ENCODE results near the gene GRK3. TPM values are rescaled to one million over a fixed set of nuclear protein-coding genes. Genes with fewer than 3 reads are reported as not detected.
"Not testable (repeated sequence)": the region's sequence is repeated elsewhere in the genome, so short reads cannot be mapped to it uniquely, and the experiment has no call there.

The GRK3 gene
- polyA plus RNA-seq, 4 donors = 0.22 to 6.0 (median 2.0) TPM

DNA sequence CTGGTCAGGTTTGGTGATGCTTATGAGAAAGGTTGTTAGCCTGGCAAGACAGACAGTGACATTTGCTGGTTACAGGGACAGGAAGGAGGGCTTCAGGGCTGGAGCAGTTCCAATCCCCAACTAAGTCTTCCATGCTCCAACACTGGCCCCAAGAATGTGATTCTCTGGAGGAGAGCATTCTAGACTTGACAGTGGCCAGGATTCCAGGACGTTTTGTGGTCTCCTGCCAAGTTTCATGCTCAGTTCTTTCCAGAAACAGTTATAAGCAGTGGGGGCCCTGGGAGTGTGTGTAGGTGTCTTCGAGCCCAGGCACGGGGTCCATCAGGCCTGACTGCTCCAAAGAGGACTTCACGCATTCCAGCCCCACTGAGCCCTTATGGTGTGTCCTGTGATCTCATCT is 8.9 kb upstream of the GRK3 start:
- H3K4me3 ChIP-seq (ENCODE audit: low read depth in 1 of 3, low read length in 3 of 3) = no peak overlapping the region
- no peak for DNase-seq
- FAIRE-seq = no peak
- H3K27me3 ChIP-seq (ENCODE audit: control insufficient read depth in 3 of 3, insufficient read depth in 3 of 3, low read length in 3 of 3) = no peaks in the 10 kb centered on the region
- no peaks in the 10 kb centered on the region for H3K9me3 ChIP-seq (ENCODE audit: control insufficient read depth in 2 of 2, insufficient read depth in 1 of 2, low read depth in 1 of 2, low read length in 1 of 2)
- WGBS, 3 donors = 68 to 82% (median 71%) methylated on average over 4 of the region's 4 CpGs
- no peaks in the 10 kb centered on the region for H3K36me3 ChIP-seq (ENCODE audit: control insufficient read depth in 3 of 3, insufficient read depth in 2 of 3, low read depth in 1 of 3, low read length in 3 of 3)
- no peak overlapping the region for H3K27ac ChIP-seq (ENCODE audit: low read depth in 1 of 3, low read length in 2 of 3)
- H3K4me1 ChIP-seq (ENCODE audit: control insufficient read depth in 3 of 3, insufficient read depth in 2 of 3, low read depth in 1 of 3, low read length in 2 of 3) = no peaks in the 10 kb centered on the region

DNA sequence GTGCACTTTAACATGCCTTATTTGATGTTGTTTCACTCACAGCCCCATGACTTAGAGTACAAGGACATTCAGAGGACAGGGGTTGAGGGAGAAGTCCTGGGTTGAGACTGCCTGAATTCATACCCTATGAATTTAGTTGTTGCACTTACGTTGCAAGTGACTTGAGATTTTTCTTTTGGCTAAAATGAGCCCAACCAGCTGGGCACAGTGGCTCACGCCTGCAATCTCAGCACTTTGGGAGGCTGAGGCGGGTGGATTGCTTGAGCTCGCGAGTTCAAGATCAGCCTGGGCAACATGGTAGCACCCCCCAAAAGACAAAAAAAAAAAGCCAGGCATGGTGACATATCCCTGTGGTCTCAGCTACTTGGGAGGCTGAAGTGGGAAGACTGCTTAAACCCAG is 7.3 kb upstream of the GRK3 start:
- no peak overlapping the region for H3K27ac ChIP-seq (ENCODE audit: low read depth in 1 of 3, low read length in 2 of 3)

DNA sequence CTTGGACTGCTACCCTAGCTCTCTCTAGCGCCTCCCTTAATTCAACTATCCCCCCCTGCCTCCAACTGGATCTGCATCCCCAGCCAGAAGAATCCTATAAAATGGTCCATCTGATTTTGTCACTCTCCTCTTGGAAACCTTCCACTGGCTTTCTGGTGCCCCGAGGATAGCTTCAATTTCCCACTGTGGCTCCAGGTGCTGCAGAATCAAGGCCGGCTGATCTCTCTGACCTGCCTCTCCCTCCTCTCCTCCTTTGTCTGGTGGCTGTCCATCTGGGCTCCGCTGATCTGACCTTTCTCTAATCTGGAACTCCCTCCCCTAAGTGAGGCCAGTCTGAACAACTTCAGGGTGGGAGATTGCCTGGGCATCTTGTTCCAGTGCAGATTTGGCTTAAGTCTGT is 6.1 kb upstream of the GRK3 start:
- Histone ChIP-seq H3K9me3 (ENCODE audit: control insufficient read depth in 2 of 2, insufficient read depth in 1 of 2, low read depth in 1 of 2, low read length in 1 of 2) (no peaks in the 10 kb centered on the region), H3K27ac (ENCODE audit: low read depth in 1 of 3, low read length in 2 of 3) (no peak overlapping the region), H3K36me3 (ENCODE audit: control insufficient read depth in 3 of 3, insufficient read depth in 2 of 3, low read depth in 1 of 3, low read length in 3 of 3) (no peaks in the 10 kb centered on the region), H3K4me1 (ENCODE audit: control insufficient read depth in 3 of 3, insufficient read depth in 2 of 3, low read depth in 1 of 3, low read length in 2 of 3) (no peaks in the 10 kb centered on the region), H3K27me3 (ENCODE audit: control insufficient read depth in 3 of 3, insufficient read depth in 3 of 3, low read length in 3 of 3) (no peaks in the 10 kb centered on the region), H3K4me3 (ENCODE audit: low read depth in 1 of 3, low read length in 3 of 3) (no peak overlapping the region)
- whole genome bisulfite sequencing, 3 donors = 84 to 92% (median 90%) methylated on average over 4 of the region's 4 CpGs
- FAIRE-seq (no peak), DNase-seq (no peak)

More for the DNA sequence above, 7.3 kb upstream of the GRK3 start:
- Histone ChIP-seq H3K9me3 (ENCODE audit: control insufficient read depth in 2 of 2, insufficient read depth in 1 of 2, low read depth in 1 of 2, low read length in 1 of 2) (no peaks in the 10 kb centered on the region), H3K36me3 (ENCODE audit: control insufficient read depth in 3 of 3, insufficient read depth in 2 of 3, low read depth in 1 of 3, low read length in 3 of 3) (no peaks in the 10 kb centered on the region), H3K27me3 (ENCODE audit: control insufficient read depth in 3 of 3, insufficient read depth in 3 of 3, low read length in 3 of 3) (no peaks in the 10 kb centered on the region), H3K4me3 (ENCODE audit: low read depth in 1 of 3, low read length in 3 of 3) (no peak overlapping the region), H3K4me1 (ENCODE audit: control insufficient read depth in 3 of 3, insufficient read depth in 2 of 3, low read depth in 1 of 3, low read length in 2 of 3) (no peaks in the 10 kb centered on the region)
- WGBS, 3 donors = 90 to 95% (median 90%) methylated on average over 5 of the region's 5 CpGs
- FAIRE-seq (no peak), DNase-seq (no peak)

DNA sequence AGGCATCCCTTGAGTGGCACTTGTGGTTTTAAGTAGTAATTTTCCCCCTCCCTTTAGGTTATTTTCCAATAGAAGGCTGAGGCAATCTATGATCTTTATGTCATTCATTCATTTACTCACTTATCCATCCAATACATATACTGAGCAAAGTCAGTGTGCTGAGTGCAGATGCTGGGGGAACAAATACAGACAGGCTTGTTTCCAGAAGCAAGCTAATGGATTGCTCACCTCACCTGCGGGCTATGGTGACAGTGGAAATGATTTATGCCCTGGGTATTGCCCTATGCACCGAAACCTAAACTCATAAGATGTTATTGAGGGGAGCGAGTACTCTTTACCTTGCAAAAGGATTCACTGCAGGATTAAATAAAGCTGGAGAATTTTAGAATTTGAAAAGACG is 4.6 kb upstream of the GRK3 start:
- not testable (repeated sequence) for H3K36me3 ChIP-seq (ENCODE audit: control insufficient read depth in 3 of 3, insufficient read depth in 2 of 3, low read depth in 1 of 3, low read length in 3 of 3); H3K9me3 ChIP-seq (ENCODE audit: control insufficient read depth in 2 of 2, insufficient read depth in 1 of 2, low read depth in 1 of 2, low read length in 1 of 2); H3K4me1 ChIP-seq (ENCODE audit: control insufficient read depth in 3 of 3, insufficient read depth in 2 of 3, low read depth in 1 of 3, low read length in 2 of 3); H3K27me3 ChIP-seq (ENCODE audit: control insufficient read depth in 3 of 3, insufficient read depth in 3 of 3, low read length in 3 of 3); FAIRE-seq; DNase-seq; H3K4me3 ChIP-seq (ENCODE audit: low read depth in 1 of 3, low read length in 3 of 3); H3K27ac ChIP-seq (ENCODE audit: low read depth in 1 of 3, low read length in 2 of 3)
- WGBS, 3 donors = 45 to 85% (median 56%) methylated on average over 4 of the region's 4 CpGs

DNA sequence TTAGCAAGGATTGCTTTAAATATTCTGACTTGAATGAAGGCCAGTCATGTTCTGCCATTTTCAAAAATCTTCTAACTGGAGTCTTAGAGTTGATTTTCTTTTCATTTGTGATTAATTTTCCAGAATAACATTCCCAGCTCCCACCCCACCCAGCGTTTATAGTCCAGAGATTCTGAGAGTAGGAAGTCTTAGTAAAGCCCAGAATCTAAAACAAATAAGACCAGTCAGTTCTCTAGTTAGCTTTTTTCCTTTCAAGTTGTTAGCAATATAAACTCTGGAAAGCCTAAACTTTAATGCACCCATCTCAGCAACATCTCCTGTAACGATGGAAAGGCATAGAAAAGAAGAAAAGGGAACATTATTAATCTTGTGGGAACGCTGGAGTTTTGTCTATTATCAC is 3.3 kb upstream of the GRK3 start:
- WGBS, 3 donors = 47 to 69% (median 61%) methylated on average over 2 to 3 of the region's 3 CpGs
- not testable (repeated sequence) for H3K4me3 ChIP-seq (ENCODE audit: low read depth in 1 of 3, low read length in 3 of 3); H3K27me3 ChIP-seq (ENCODE audit: control insufficient read depth in 3 of 3, insufficient read depth in 3 of 3, low read length in 3 of 3); H3K9me3 ChIP-seq (ENCODE audit: control insufficient read depth in 2 of 2, insufficient read depth in 1 of 2, low read depth in 1 of 2, low read length in 1 of 2); H3K4me1 ChIP-seq (ENCODE audit: control insufficient read depth in 3 of 3, insufficient read depth in 2 of 3, low read depth in 1 of 3, low read length in 2 of 3); DNase-seq; FAIRE-seq; H3K36me3 ChIP-seq (ENCODE audit: control insufficient read depth in 3 of 3, insufficient read depth in 2 of 3, low read depth in 1 of 3, low read length in 3 of 3); H3K27ac ChIP-seq (ENCODE audit: low read depth in 1 of 3, low read length in 2 of 3)

DNA sequence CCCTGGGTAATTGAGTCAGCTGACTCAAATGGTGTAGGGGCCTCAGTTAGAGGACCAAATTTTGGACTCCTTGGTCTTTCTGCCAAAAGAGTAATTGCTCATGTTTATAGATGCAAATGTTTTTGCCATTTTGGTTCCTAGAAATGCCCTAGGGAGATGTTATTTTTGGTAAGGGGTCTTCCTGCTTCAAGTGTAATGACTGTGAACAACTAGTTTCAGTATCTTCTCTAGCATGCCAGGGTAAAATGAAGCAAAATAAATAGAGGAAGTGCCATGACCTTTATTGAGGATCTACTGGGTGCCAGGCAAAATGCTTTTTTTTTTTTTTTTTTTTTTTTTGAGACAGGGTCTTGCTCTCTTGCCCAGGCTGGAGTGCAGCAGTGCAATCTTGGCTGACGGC is 2.5 kb upstream of the GRK3 start:
- 75 to 95% (median 95%) methylated on average over 1 of the region's 1 CpG for WGBS, 3 donors

DNA sequence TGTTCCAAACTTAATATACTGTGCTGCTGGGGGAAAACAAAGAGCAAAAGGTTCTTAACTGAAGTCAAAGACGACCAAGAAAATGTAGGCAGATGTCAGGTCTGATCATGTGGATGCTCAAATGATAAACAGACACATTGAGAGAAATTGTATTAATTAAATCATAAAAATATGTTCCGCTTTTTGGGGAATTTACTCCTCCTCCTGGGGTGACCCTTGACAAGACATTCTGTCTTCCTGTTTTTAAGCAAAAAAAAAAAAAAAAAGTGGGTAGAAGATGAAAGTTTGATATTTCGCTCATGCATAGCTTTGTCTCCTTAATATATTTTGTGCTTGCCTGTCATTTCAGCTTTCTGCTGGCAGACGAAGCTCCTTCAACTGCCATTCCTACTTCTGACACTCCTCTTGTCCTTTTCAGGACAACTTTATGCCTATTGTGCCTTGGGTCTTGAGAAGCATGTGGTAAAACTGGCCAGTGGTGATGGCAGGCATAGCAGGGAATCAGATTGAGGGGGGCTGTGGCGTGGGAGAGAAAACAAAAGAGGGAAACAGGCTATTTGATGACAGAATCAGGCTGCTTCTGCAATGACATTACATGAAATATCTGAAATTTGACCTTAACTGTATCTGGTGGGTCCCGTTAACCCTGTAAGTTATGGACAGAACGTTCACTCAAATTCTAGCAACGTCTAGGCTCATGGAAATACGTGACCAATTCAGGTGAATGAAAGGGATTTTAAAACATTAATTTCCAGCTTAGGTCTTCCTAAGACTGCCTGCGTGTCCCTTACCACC is 1.3 kb upstream of the GRK3 start:
- H3K36me3 ChIP-seq (ENCODE audit: control insufficient read depth in 3 of 3, insufficient read depth in 2 of 3, low read depth in 1 of 3, low read length in 3 of 3); H3K4me1 ChIP-seq (ENCODE audit: control insufficient read depth in 3 of 3, insufficient read depth in 2 of 3, low read depth in 1 of 3, low read length in 2 of 3); H3K27ac ChIP-seq (ENCODE audit: low read depth in 1 of 3, low read length in 2 of 3); FAIRE-seq; DNase-seq; H3K27me3 ChIP-seq (ENCODE audit: control insufficient read depth in 3 of 3, insufficient read depth in 3 of 3, low read length in 3 of 3); H3K9me3 ChIP-seq (ENCODE audit: control insufficient read depth in 2 of 2, insufficient read depth in 1 of 2, low read depth in 1 of 2, low read length in 1 of 2); H3K4me3 ChIP-seq (ENCODE audit: low read depth in 1 of 3, low read length in 3 of 3): not testable (repeated sequence)
- 24 to 36% (median 24%) methylated on average over 10 of the region's 10 CpGs for WGBS, 3 donors

More for the DNA sequence above, 2.5 kb upstream of the GRK3 start:
- H3K36me3 ChIP-seq (ENCODE audit: control insufficient read depth in 3 of 3, insufficient read depth in 2 of 3, low read depth in 1 of 3, low read length in 3 of 3); H3K4me1 ChIP-seq (ENCODE audit: control insufficient read depth in 3 of 3, insufficient read depth in 2 of 3, low read depth in 1 of 3, low read length in 2 of 3); H3K9me3 ChIP-seq (ENCODE audit: control insufficient read depth in 2 of 2, insufficient read depth in 1 of 2, low read depth in 1 of 2, low read length in 1 of 2); H3K27me3 ChIP-seq (ENCODE audit: control insufficient read depth in 3 of 3, insufficient read depth in 3 of 3, low read length in 3 of 3); DNase-seq; FAIRE-seq; H3K4me3 ChIP-seq (ENCODE audit: low read depth in 1 of 3, low read length in 3 of 3); H3K27ac ChIP-seq (ENCODE audit: low read depth in 1 of 3, low read length in 2 of 3): not testable (repeated sequence)

DNA sequence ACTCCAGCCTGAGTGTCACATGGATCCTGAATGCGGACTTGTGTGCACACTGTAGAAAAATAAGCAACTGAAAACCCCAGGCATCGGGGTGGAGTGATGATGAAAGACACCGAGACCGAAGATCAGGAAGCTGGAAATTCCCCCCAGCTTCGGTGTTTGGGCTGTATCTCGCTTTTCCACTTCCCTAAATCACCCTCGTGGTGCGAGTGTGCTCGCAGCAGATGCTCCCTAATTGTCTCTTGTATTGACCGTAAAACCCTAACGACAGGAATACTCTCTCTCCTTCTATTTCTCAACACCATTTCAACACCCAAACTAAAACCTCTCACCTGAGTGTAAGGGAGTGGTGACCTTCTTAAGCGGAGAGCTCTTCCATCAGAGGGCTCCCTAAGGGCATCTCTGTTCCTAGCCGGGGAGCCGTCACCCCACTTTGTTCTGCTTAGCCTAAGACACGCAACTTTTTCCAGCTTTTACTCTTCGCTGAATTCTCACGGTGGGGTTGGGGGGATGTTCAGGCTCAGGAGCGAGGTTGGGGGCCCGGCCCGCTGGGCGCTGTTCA is 635 bp upstream of the GRK3 start:
- Histone ChIP-seq H3K9me3 (ENCODE audit: control insufficient read depth in 2 of 2, insufficient read depth in 1 of 2, low read depth in 1 of 2, low read length in 1 of 2) (no peaks in the 10 kb centered on the region), H3K36me3 (ENCODE audit: control insufficient read depth in 3 of 3, insufficient read depth in 2 of 3, low read depth in 1 of 3, low read length in 3 of 3) (no peaks in the 10 kb centered on the region), H3K4me3 (ENCODE audit: low read depth in 1 of 3, low read length in 3 of 3) (peak overlapping the region; percentile 45 to 71 (median 66)), H3K27me3 (ENCODE audit: control insufficient read depth in 3 of 3, insufficient read depth in 3 of 3, low read length in 3 of 3) (peaks cover 2 to 8% (median 6%) of the 10 kb centered on the region in 3 donors), H3K4me1 (ENCODE audit: control insufficient read depth in 3 of 3, insufficient read depth in 2 of 3, low read depth in 1 of 3, low read length in 2 of 3) (peaks cover 0 to 5% (median 0%) of the 10 kb centered on the region in 3 donors), H3K27ac (ENCODE audit: low read depth in 1 of 3, low read length in 2 of 3) (peak overlapping the region in 1 of 3 donors; percentile 65)
- DNase-seq (peak in 1 of 2 donors; percentile 40), FAIRE-seq (no peak)
- WGBS, 3 donors = 0 to 2% (median 2%) methylated on average over 21 of the region's 21 CpGs

Data from small intestine (tissue), 7 donors.